DND-41 (cell line): Measurements from ENCODE around the gene ROBO2.

Experiments
- EZH2 ChIP-seq: IDR thresholded peaks from 3 replicates; pipeline ENCODE4 v1.6.1; 2012; ENCODE audit warnings: borderline replicate concordance, low read depth, mild to moderate bottlenecking, moderate library complexity, low read length, inconsistent platforms; ENCODE audit not compliant: severe bottlenecking
- TF ChIP-seq, protein P1 (sequence below): IDR thresholded peaks from 2 replicates; pipeline ENCODE4 v1.5.1; 2012; ENCODE audit warnings: borderline replicate concordance, low read length, moderate library complexity, mild to moderate bottlenecking; ENCODE audit not compliant: poor library complexity, severe bottlenecking; ENCODE audit errors: extremely low read depth

DNA sequence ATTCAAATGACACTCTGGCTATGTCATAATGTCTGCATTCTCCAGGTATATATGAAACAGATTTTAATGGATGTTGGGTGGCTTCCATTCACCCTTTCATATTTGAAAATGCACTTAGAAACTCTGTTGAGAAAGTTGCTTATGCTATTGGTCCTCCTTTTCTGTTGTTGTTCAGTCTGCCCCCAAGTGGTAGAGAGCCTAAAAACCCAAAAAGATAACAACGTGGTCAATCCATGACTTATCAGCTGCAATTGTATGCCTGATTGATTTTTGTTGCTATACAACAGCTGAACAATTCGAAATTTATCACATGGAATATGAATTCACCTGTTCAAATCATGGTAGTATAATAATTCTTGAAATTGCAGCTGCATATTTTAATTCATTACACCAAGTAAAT is 279.8 kb downstream of the ROBO2 start:
- TF ChIP-seq, protein P1, sequence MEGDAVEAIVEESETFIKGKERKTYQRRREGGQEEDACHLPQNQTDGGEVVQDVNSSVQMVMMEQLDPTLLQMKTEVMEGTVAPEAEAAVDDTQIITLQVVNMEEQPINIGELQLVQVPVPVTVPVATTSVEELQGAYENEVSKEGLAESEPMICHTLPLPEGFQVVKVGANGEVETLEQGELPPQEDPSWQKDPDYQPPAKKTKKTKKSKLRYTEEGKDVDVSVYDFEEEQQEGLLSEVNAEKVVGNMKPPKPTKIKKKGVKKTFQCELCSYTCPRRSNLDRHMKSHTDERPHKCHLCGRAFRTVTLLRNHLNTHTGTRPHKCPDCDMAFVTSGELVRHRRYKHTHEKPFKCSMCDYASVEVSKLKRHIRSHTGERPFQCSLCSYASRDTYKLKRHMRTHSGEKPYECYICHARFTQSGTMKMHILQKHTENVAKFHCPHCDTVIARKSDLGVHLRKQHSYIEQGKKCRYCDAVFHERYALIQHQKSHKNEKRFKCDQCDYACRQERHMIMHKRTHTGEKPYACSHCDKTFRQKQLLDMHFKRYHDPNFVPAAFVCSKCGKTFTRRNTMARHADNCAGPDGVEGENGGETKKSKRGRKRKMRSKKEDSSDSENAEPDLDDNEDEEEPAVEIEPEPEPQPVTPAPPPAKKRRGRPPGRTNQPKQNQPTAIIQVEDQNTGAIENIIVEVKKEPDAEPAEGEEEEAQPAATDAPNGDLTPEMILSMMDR: no peak
- TF ChIP-seq EZH2: no peak
